Measurements from ENCODE around the gene COX19. TPM values are rescaled to one million over a fixed set of nuclear protein-coding genes. Genes with fewer than 3 reads are reported as not detected.
A peak's percentile ranks its signal among the peaks of the same experiment; 100 is the strongest.

COX19 gene
- total and polyA plus RNA-seq, 2 of the 13 experiments (the other 11 are each of a cell fraction or from before 2014, with no cell fraction given) = 11.5 to 21.7 TPM

DNA sequence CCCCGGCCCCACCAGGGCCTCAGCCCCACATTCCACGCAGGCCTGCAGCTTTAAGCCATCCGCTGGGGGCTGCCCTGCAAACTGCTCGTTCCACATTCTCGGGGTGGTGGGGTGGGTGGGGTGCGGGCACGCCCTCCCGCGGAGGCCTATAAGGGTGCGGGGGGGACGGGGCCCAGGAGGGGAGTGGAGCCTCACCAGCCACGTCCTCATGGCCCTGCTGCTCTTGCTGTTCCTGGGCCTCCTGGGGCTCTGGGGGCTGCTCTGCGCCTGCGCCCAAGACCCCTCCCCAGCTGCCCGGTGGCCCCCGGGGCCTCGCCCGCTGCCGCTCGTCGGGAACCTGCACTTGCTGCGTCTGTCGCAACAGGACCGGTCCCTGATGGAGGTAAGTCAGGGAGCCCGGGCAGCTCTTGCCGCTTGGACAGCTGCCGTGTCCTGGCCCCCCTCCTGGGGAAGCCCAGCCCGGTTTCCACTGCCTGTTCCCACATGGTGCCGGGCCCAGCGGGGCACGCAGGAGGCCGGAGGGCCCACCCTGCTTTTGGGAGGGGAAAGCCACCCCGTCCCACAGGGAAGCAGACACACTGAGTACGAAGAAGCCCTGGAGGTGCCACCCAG is 7.8 kb upstream of the COX19 start, which contains the start of gene CYP2W1 (continued):
- TF ChIP-seq, protein P1, sequence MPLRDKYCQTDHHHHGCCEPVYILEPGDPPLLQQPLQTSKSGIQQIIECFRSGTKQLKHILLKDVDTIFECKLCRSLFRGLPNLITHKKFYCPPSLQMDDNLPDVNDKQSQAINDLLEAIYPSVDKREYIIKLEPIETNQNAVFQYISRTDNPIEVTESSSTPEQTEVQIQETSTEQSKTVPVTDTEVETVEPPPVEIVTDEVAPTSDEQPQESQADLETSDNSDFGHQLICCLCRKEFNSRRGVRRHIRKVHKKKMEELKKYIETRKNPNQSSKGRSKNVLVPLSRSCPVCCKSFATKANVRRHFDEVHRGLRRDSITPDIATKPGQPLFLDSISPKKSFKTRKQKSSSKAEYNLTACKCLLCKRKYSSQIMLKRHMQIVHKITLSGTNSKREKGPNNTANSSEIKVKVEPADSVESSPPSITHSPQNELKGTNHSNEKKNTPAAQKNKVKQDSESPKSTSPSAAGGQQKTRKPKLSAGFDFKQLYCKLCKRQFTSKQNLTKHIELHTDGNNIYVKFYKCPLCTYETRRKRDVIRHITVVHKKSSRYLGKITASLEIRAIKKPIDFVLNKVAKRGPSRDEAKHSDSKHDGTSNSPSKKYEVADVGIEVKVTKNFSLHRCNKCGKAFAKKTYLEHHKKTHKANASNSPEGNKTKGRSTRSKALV (CRISPR knock-in tag; IDR thresholded peaks at IDR 0.05) = 0 out of 2 replicates have a peak, but pooled peaks have one; percentile 27
- TF ChIP-seq TBP (CRISPR knock-in tag; IDR thresholded peaks at IDR 0.05) (0 out of 2 replicates have a peak, but pooled peaks have one; percentile 50), ATF7-NPFF (CRISPR knock-in tag; IDR thresholded peaks at IDR 0.05; ENCODE audit: low read depth) (no peak), MAZ (IDR thresholded peaks at IDR 0.05; ENCODE audit: borderline replicate concordance, low read depth, low read length) (no peak), MAZ (CRISPR knock-in tag; IDR thresholded peaks at IDR 0.05; ENCODE audit: low read depth) (peak; percentile 82), HMG20B (CRISPR knock-in tag; conservative IDR thresholded peaks at IDR 0.05) (no peak), ZNF713 (CRISPR knock-in tag; IDR thresholded peaks at IDR 0.05) (no peak), KLF12 (CRISPR knock-in tag; IDR thresholded peaks at IDR 0.05; ENCODE audit: borderline replicate concordance) (peak; percentile 35; the same call in 1 of the 2 replicates), ZNF703 (CRISPR knock-in tag; IDR thresholded peaks at IDR 0.05; ENCODE audit: borderline replicate concordance) (0 out of 2 replicates have a peak, but pooled peaks have one; percentile 43), ZNF30 (CRISPR knock-in tag; IDR thresholded peaks at IDR 0.05) (peak; percentile 79; the same call in 1 of the 2 replicates), ZNF256 (CRISPR knock-in tag; conservative IDR thresholded peaks at IDR 0.05) (peak; percentile 53; the same call in 1 of the 2 replicates), ZNF672 (CRISPR knock-in tag; IDR thresholded peaks at IDR 0.05) (no peak), ZNF883 (CRISPR knock-in tag; IDR thresholded peaks at IDR 0.05; ENCODE audit: not compliant biosample characterization) (peak; percentile 61), ZNF552 (CRISPR knock-in tag; IDR thresholded peaks at IDR 0.05; ENCODE audit: borderline replicate concordance) (peak; percentile 36; the same call in 1 of the 2 replicates), ZNF326 (CRISPR knock-in tag; IDR thresholded peaks at IDR 0.05; ENCODE audit: borderline replicate concordance) (0 out of 2 replicates have a peak, but pooled peaks have one; percentile 47), ZNF839 (CRISPR knock-in tag; IDR thresholded peaks at IDR 0.05; ENCODE audit: borderline replicate concordance) (no peak)
- TF ChIP-seq, protein P2, sequence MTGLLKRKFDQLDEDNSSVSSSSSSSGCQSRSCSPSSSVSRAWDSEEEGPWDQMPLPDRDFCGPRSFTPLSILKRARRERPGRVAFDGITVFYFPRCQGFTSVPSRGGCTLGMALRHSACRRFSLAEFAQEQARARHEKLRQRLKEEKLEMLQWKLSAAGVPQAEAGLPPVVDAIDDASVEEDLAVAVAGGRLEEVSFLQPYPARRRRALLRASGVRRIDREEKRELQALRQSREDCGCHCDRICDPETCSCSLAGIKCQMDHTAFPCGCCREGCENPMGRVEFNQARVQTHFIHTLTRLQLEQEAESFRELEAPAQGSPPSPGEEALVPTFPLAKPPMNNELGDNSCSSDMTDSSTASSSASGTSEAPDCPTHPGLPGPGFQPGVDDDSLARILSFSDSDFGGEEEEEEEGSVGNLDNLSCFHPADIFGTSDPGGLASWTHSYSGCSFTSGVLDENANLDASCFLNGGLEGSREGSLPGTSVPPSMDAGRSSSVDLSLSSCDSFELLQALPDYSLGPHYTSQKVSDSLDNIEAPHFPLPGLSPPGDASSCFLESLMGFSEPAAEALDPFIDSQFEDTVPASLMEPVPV (CRISPR knock-in tag; IDR thresholded peaks at IDR 0.05) = peak; percentile 70; the same call in 1 of the 2 replicates
- TF ChIP-seq, protein P3, sequence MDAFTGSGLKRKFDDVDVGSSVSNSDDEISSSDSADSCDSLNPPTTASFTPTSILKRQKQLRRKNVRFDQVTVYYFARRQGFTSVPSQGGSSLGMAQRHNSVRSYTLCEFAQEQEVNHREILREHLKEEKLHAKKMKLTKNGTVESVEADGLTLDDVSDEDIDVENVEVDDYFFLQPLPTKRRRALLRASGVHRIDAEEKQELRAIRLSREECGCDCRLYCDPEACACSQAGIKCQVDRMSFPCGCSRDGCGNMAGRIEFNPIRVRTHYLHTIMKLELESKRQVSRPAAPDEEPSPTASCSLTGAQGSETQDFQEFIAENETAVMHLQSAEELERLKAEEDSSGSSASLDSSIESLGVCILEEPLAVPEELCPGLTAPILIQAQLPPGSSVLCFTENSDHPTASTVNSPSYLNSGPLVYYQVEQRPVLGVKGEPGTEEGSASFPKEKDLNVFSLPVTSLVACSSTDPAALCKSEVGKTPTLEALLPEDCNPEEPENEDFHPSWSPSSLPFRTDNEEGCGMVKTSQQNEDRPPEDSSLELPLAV (CRISPR knock-in tag; conservative IDR thresholded peaks at IDR 0.05; ENCODE audit: low read depth) = no peak
- TF ChIP-seq, protein P4, sequence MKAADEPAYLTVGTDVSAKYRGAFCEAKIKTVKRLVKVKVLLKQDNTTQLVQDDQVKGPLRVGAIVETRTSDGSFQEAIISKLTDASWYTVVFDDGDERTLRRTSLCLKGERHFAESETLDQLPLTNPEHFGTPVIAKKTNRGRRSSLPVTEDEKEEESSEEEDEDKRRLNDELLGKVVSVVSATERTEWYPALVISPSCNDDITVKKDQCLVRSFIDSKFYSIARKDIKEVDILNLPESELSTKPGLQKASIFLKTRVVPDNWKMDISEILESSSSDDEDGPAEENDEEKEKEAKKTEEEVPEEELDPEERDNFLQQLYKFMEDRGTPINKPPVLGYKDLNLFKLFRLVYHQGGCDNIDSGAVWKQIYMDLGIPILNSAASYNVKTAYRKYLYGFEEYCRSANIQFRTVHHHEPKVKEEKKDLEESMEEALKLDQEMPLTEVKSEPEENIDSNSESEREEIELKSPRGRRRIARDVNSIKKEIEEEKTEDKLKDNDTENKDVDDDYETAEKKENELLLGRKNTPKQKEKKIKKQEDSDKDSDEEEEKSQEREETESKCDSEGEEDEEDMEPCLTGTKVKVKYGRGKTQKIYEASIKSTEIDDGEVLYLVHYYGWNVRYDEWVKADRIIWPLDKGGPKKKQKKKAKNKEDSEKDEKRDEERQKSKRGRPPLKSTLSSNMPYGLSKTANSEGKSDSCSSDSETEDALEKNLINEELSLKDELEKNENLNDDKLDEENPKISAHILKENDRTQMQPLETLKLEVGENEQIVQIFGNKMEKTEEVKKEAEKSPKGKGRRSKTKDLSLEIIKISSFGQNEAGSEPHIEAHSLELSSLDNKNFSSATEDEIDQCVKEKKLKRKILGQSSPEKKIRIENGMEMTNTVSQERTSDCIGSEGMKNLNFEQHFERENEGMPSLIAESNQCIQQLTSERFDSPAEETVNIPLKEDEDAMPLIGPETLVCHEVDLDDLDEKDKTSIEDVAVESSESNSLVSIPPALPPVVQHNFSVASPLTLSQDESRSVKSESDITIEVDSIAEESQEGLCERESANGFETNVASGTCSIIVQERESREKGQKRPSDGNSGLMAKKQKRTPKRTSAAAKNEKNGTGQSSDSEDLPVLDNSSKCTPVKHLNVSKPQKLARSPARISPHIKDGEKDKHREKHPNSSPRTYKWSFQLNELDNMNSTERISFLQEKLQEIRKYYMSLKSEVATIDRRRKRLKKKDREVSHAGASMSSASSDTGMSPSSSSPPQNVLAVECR (CRISPR knock-in tag; IDR thresholded peaks at IDR 0.05; ENCODE audit: borderline replicate concordance) = peak; percentile 68; the same call in 1 of the 2 replicates
